ENCODE data around the gene MIA3. TPM values are rescaled to one million over a fixed set of nuclear protein-coding genes. Genes with fewer than 3 reads are reported as not detected.
A peak's percentile ranks its signal among the peaks of the same experiment; 100 is the strongest.

Gene MIA3
- total RNA-seq, 1 experiment from 2014 or later: 37.1 TPM

GRCh38 chr1:222622765-222623164 is 4.9 kb downstream of the MIA3 start:
- no peak for DNase-seq (ENCODE audit: low read depth)

GRCh38 chr1:222623458-222623857 is 5.6 kb downstream of the MIA3 start:
- DNase-seq (ENCODE audit: low read depth): no peak

- no peak for DNase-seq (ENCODE audit: low read depth)
Observed at GRCh38 chr1:222624214-222624613, 6.3 kb downstream of the MIA3 start.

- DNase-seq (ENCODE audit: low read depth): peak; percentile 86
Observed at GRCh38 chr1:222627232-222627631, 9.3 kb downstream of the MIA3 start.

GRCh38 chr1:222629921-222630535 is 12.1 kb downstream of the MIA3 start:
- DNase-seq (ENCODE audit: low read depth): no peak

GRCh38 chr1:222631611-222632208 is 13.8 kb downstream of the MIA3 start:
- no peak for DNase-seq (ENCODE audit: low read depth)

DNA sequence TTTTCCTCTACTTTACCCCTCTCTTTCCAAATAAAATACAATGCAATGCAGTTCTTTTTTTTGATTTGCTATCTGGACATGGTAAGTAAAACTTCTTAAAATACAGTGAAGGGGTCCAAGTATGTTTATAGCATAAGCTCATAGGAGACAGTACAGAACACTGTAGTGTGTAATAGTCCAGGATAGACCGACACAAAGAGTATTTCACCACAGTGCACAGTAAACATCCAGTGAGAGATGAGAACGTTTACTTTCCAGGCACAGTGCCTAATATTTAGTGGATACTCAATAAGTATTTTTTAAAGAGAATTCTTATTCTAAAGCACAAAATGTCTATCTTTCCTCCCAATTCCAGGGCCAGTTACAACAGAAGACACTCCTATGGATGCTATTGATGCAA is 14.9 kb downstream of the MIA3 start:
- DNase-seq (ENCODE audit: low read depth): no peak

DNA sequence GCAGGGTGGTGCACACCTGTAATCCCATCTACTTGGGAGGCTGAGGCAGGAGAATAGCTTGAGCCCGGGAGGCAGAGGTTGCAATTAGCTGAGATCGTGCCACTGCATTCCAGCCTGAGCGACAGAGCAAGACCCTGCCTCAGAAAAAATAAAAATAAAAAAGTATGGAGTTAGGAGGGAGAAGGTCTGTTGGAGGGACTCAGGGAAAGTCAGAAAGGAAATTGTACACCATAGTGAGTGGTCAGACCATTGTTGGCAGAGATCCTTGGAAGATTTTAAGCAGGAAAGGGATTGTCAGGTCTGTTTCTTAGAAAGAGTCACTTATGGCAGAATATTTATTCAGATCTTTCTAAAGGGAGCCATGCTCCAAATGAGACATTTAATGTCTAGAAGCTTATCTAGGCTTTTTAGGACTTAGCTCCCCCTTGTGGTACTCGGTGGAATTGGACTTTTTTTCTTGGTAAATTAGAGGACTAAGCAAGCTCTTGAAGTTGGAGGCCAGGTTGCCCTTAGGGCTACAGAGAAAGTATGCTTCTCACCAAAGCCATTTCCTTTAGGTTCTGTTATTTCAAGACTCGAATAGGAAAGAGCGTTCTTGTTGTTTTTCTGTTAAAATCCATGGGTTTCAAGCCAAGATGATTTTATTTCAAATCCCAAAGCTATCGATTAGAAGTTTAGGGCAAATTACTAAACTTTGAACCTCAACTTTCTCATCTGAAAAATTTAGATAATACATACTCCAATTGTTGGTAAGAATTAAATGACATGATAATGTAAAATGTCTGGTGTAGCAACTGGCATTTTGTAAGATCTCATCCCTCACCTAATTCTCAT is 16.5 kb downstream of the MIA3 start:
- peak; percentile 89 for DNase-seq (ENCODE audit: low read depth)

GRCh38 chr1:222641269-222641948 is 23.5 kb downstream of the MIA3 start:
- DNase-seq (ENCODE audit: low read depth): no peak

- no peak for DNase-seq (ENCODE audit: low read depth)
Observed at GRCh38 chr1:222642468-222642867, 24.6 kb downstream of the MIA3 start.

- peak; percentile 50 for DNase-seq (ENCODE audit: low read depth)
Observed at GRCh38 chr1:222643606-222643937, 25.7 kb downstream of the MIA3 start.

- peak; percentile 99 for DNase-seq (ENCODE audit: low read depth)
Observed at GRCh38 chr1:222643938-222644635, 26.2 kb downstream of the MIA3 start.

DNA sequence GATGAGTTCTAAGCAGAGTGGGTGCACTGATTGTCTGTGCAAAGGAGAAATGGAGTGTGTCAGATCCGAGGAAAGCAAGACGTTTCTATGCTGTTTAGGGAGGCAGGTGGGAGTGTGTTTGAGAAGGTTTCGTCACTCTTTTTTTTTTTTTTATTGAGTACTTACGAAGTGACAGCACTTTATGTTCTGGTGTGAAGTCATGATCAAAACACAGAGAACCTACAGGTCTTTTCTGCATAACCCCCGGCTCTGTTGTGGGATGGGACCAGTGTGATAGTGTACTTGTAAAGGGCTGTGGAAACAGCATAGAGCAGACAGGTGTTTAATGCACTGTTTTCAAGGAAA is 26.7 kb downstream of the MIA3 start:
- no peak for DNase-seq (ENCODE audit: low read depth)

GRCh38 chr1:222652676-222653075 is 34.8 kb downstream of the MIA3 start:
- DNase-seq (ENCODE audit: low read depth): no peak

DNA sequence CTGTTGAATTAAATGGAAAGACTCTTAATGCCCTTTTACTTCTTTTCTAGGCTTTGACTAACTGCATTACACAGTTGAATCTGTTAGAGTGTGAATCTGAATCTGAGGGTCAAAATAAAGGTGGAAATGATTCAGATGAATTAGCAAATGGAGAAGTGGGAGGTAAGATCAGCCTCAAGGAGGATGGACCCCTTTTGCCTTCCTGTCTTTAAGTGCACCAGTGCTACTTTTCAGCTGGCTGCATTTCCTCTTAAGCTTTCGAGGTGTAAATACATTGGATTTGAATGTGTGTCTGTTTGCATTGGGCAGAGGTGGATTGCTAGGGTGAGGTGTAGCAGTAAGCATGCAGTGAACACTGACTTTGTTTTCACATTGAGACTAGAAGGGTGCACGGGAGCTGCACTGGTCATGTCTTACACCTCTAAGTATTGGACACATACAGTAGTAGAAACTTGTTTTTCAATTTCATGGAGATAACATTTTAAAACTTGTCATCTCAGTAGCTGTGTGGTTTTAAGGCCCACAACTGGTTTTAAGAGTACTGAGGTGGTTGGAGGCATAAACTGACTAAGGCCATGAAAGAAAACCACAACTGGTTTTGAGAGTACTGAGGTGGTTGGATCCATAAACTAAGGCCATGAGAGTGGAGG is 35.4 kb downstream of the MIA3 start:
- no peak for DNase-seq (ENCODE audit: low read depth)

- DNase-seq (ENCODE audit: low read depth): peak; percentile 8
Observed at GRCh38 chr1:222654849-222655248, 37.0 kb downstream of the MIA3 start.

DNA sequence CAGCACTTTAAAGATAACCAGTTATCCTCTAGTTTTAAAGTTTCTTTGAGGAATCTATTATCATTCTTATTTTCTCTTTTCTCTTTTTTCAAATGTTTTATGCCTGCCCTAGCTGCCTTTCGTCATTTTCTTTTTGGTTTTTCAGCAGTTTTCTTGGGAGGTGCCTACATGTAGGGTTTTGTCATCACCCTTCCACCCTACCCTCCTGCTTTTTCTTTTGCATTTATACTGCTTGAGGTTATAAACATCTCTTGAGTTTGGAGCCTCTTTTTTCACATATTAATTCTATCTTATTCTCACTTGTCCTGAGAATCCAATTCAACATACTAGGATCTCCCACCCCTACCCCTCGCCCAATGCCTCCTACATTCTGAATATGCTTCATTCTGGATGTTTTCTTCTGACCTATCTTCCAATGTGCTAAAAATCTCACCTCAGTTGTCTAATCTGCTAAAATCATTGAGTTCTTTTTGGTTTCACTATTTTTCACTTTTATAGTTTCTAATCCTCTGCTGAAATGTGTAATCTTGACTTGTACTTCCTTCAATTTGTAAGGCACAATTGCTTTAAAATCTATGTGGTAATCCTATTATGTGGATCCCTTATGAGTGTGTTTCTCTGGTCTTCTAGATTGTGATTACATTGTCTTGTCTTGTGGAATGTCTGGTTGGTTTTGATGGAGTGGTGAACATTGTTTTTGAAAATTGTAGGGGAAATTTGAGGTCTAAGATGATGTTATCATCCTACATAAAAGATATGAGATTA is 38.7 kb downstream of the MIA3 start:
- no peak for DNase-seq (ENCODE audit: low read depth)

- DNase-seq (ENCODE audit: low read depth): no peak
Observed at GRCh38 chr1:222657899-222658298, 40.0 kb downstream of the MIA3 start.

- no peak for DNase-seq (ENCODE audit: low read depth)
Observed at GRCh38 chr1:222663431-222663934, 45.6 kb downstream of the MIA3 start.

DNA sequence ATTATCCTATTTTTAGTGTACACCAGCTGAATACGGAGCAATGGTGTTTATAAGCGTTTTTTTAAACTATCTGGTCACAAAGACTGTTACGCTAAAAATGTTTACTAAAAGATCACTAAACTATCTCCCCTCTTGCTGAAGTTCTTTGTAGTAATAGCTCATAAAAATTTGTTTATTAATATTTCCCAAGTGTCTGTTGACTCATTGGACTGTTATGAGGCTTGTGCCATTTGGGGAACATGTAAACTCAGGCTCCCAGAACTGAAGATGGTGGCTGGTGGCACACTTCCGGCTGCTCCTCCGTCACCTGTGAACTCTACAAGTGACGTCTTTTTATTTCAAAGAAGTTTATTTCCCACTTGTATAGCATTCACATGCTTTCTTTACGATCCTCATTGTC is 48.1 kb downstream of the MIA3 start:
- peak; percentile 21 for DNase-seq (ENCODE audit: low read depth)

All from LHCN-M2 (cell line).